NCI-H526 (cell line): Measurements from ENCODE around the gene CH25H.

Experiments used
- DNase-seq, 2 experiments: peaks; one replicate each; lab custom pipeline; 2025; lab: John Stamatoyannopoulos, UW

CH25H gene

DNA sequence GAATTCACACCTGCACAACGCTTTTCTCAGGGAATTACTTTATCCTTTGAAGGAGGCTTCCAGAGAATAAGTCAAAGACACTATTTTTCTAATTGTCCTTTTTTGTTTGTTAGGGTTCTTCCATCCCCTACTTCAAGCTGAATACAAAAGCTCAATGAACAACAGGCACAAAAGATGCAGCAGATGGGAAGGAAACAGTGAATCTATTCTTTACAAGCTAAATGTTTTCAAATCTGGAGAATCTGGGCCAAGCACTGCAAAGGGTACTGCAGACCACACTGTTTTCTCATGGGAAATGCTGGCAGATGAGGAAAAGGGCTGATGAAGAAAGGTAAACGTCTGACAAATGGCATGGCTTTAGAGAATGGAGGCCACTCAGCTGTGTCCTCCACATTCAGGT, 25.9 kb upstream of the CH25H start:
- no peak for DNase-seq

DNA sequence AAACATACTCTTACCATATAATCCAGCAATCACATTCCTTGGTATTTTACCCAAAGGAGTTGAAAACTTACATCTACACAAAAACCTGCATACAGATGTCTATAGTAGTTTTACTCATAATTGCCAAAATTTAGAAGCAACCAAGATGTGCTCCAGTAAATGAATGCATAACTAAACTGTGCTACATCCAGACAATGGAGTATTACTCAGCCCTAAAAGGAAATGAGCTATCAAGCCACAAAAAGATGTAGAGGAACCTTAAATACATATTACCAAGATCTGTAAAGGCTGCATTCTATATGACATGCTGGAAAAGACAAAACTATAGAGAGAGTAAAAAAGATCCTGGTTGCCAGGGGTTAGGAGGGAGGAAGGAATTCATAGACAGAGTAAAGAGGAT, 21.8 kb upstream of the CH25H start:
- DNase-seq, result no peak

DNA sequence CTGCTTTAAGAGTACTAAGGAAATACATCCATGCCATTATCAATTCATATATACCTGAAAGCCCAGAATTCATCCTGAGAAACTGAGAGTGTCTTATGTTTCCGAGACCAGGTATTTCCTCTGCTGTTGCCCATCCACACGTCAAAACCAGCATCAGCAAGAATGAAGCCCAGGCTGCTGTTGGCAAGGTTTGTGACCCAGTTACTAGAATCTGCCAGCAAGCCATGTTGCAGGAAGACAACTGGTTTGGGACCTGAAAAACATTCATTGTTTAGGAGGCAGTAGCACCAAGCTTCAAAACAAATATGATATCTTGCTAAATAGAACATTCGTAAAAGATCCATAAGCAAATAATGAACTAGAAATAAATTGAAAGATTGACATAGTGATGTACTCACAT, 21.0 kb upstream of the CH25H start:
- no peak for DNase-seq

DNA sequence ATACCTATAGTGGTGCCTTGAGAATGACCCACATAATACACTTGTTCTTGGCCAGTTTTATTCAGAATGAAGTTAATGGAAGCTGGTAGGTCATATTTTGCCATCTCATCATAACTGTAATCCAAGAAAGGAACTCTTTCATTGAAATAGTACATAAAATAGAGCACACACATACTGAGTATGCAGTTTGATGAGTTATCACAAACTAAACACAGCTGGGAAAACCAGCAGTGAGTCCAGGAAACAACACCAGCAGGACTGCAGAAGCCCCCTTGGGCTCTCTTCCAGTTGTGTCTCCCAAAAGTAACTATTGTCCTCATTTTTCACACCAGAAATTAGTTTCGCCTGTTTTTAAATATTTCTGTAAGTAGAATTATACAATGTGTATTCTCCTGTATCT, 19.8 kb upstream of the CH25H start:
- no peak for DNase-seq

DNA sequence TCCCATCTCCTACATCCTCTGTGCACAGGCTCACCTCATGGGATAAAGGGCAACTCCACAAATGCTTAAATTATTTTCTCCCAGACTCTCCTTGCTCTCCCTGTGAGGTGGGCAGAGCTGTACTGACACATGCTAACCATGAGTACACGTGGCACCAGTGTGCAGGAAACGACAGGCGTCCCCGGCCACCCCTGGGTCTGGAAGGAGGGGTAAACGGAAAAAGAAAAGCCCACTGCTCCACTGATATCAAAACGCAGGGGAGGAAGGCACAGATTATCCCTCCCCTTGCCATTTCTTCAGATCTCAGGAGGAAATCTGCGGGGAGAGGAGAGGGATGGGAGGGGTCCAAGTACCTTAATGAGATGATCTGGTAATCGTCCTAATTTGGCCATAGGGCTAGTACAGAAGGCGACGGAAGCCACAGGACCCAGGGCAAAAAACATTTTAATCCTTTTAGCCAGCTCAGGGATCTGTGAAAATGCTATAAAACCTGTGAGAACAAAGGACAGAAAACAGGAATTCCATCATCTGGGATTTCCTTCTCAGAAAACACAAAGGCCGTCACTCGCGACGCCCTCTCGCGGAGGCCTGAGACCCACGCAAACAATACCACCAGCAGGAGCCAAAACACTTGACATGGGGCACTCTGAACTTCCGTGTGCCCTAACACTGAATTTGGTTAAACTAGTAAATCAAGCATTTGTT, 17.8 kb upstream of the CH25H start:
- no peak for DNase-seq

DNA sequence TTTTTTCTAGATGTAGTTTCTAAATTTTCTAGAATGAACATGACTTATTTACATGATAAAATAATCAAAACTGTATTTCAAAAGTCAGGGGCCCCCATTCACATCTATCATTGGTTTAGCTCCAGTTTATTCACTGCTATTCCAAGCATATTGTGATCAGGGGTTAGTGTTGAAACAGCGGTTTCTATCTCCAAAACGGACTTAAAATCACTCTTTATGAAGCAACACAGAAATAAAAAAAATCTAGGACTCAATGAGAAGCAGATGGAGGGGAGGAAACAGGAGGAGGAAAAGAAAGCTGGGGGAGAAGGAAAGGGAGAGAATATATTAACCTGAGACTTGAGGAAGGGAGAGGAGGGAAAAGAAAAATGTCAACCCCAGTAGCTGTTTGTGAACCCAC, 14.8 kb upstream of the CH25H start:
- DNase-seq, result no peak

DNA sequence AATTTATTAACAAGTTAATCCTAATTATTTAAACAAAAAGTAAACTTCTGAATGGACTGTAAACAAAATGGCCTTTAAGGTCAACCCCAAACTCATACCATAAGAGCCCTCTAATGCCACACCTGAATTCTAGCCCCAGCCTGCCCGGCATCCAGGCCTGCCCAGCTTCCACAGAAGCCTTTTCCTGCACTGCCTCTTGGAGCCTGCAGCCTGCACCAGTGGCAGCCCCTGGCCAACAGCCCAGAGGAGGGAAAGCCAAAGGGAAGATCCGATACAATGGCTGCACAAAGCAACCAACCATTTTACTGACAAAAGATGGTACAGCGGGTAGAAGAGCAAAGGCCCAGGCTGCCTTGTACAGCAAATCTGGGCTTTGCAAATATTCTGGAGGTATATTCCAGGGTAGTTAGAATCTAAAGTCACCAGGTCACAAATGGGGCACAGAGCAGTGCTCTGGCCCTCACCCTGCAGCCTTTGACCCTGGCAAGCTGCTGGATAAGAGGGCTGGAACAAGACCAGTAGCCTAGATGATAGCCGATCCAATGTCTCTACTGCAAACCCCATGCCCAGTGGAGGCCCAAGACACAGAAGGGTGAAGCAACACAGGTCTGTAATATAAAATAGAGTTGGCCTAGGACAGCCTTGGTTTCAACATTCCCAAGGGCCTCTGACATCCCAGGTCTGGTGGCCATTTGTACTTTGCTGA, 12.5 kb upstream of the CH25H start:
- no peak for DNase-seq

DNA sequence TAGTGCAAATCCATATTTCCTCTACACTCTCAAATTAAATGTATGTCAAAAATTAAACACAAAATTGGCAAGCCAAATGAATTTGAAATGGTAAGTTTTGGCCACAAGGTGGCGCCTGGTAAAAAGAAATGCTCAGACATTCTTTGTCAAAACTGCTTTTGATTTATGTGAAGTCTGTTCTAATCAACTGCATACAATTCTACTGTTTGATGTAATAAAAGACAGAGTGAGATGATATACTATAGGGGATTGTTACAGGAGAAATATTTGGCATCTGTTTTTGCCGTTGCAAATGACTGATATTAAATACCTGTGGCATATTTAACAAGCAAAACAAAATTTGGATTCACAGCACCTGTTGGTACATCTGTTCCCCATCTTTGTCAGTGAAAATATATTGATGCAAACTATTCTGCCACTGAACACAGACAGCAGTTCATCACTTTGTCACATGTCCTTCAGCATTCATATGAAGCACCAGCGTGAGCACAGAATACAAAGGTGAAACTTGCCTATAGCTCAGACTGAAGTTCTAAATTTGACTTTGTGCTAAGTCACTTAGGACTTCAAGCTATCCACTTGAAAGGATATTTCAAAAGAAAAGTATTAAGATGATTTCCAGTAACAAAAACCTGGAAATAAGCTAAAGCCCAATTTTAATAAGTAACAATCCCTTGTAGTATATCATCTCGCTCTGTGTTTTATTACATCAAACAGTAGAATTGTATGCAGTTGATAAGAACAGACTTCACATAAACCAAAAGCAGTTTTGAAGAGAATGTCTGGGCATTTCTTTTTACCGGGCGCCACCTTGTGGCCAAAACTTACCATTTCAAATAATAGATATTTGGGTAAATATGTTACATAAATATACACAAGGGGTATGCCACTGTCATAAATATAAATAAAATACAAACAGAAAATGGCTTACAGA, 10.2 kb upstream of the CH25H start:
- DNase-seq, result peak in 1 of 2 experiments; percentile 61

DNA sequence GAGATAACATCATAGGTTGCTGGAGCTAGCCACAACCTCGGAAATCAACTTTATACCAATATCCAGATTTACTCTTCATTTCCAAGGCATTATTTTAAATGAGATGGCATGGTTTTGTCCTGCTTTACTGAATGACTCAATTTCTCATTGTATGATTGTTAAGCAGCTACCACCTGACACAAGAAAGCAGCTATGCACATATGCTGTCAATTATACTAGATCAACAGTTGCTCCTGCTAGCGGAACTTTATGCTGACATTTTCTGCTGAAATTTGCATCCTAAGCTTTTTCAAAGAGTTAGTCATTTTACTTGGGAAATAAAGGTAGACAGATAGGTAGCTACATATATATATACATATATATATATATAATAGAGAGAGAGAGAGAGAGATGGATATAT, 8.9 kb upstream of the CH25H start:
- DNase-seq, result peak in 1 of 2 experiments; percentile 23

DNA sequence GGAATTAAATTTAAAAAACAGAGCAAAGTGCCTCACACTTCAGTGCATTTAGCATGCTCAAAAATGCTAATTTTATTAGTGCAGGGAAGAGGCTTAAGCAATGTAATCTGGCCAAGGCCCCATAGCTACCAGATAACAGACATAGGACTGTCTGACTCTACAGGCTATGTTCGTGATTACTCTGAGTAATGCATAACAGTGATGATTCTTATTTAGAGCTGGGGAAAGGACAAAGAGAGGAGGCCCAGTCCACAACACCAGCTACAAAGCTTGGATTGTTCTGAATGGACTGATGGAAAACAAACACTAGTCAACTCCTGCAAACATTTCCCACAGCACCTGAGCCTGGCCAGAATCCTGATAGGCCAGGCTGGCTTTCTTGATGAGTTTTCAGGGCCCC, 8.4 kb upstream of the CH25H start:
- no peak for DNase-seq

DNA sequence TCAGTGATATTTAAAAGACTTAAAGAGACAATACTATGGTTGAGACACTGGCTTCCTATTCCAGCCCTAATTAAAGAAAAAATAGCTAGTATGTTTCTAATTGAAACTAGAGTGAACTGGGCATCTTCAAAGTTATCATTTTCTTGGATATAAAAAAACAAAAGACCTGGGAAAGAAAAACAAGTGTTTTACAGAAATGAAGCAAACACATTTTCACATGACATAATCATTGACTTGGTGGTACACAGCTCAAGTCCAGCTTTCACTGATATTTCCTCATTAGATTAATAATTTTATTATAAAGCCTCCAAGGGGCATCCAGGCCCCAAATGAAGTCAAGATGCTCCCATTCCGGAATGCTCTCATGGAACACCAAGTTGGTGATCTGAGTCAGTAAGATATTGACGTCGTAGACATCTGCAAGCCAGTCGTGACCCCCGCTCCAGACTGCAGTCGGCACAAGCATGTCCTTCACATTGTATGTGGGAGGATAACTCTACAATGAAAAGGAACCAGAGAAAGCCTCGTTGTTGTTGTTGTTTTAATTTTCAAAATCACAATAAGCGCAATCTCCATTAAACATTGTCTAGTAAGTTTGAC, 7.5 kb upstream of the CH25H start:
- no peak for DNase-seq

DNA sequence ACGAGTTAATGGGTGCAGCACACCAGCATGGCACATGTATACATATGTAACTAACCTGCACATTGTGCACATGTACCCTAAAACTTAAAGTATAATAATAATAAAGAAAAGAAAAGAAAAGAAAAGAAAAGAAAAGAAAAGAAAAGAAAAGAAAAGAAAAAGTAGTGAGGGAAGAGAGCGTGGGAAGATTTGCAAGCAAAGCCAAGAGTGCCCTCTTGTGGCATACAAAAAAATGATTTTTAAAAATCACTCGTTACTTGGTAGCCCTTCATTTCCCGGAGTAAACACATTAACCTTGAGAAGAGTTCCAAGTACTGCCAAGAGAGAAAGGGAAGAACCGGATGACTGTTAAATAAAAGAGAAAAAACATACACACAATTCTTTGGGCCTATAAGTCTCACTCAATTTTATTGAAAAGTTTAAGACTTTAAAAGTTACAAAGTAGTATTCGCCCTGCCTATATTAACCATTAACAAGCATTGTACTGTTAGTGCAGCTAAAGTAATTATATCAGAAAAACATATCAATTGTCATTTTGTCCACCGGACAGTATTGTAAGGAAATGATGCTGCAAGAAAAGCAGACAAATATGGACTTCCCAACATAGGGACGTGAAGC, 6.2 kb upstream of the CH25H start:
- peak in 1 of 2 experiments; percentile 29 for DNase-seq

DNA sequence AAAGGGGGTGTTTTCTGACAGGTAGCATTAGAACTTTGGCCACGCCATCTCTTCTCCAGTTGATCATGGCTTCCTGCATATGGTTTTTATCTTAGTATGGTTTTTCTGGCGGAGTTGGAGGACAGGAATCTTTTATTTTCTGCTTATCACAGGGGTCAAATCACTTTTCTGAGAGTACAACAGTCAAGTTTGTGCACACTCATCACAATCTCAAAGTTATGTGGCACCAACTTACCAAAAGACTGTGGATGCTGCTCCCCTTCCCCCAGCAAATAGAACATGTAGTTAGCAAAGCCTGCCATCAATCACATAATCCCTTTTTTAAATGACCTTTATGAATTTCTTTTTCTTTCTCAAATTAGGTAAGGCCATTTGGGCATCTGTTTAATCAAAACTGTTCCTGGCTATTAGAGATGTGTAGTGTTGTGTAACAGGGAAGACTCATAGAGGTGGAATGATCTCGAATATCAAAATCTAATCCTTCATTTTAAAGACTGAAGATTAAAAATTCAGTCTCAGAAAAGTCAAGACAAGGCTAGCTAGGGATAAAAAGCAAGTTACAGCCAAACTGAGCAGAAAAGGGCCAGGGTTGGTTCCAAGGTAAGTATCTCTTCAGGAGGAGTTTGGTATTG, 3.8 kb upstream of the CH25H start:
- DNase-seq, result no peak

DNA sequence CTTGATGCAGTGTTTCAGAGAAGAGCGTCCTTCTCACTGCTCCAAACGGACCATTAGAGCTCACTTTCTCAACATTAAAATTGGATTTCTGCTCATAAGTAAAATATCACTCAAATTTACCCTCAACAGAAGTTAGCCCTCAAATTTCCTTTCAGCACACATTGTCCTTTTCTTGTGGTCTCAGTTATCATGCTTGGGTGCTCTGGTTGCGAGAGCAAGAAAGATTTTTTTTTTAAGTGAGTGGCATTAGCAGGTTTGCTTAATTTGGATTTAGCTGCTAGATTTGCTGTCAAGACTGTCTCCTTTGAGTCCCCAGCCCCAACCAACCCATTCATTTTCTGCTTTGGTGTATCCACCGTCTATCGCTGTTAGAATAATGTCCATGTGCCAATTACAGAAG, 2.6 kb upstream of the CH25H start:
- no peak for DNase-seq

DNA sequence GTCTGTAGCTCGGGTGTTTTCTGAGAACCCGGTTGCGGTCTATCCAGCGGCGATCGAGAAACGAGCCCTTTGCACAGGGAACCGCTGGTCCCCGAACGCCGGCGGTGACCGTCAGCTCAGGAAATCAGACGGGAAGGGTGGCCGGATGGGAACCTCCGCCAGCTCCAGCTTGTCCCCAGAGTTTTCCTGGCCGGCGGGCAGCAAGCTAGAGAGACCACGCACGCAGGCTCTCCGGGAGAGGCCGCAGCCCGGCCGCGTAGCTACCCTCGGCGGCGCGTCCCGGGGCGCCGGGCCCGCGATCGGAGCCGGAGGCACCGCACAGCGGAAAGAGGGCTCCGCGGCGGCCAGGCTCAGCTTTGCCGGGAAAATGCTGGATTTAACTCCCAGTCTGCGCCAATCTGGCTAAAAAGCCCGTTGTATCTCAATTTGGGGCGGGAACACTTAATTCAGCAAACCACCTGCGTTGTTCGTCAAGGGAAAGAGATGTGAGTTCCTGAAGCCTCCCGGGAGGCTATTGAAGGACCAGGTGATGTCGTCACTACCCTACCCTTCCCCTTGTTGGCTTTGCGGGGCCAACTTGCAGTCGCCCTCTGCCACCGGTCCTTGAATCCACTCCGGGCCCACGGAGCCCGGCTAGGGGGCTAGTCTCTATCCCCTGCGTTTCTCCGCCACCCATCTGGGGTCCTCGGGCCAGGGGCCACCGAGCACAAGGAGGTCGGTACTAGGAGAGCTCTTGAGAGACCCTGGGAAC, 859 bp upstream of the CH25H start:
- peak in 1 of 2 experiments; percentile 46 for DNase-seq

DNA sequence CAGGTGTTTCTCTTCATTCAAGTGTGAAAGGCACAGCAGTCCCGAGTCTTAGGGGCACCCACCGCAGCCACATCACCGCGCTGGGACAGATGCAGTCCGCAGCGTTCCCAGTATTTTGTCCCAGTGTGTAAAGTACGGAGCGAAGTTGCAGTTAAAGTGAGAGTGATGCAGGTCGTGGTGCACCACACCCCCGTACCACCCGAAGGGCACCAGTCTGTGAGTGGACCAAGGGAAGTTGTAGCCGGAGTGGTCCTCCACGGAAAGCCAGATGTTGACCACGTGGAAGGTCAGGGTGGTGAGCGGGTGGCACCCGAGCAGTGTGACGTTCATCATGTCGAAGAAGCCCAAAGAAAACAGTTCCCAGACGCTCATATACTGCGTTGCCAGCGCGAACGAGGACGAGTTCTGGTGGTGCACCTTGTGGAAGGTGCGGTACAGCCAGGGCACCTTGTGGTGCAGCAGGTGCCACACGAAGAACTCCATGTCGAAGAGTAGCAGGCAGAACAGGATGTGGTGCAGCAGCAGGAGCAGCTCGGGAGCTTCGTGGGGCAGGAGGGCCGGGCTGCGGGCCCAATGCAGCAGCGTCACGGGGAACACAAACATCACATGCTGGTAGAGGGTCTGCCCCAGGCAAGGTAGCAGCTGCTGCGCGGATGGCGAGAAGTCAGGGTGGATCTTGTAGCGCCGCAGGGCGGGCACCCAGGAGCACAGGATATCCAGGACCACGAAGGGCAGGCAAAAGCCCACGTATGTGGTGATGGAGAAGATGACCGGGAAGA, 526 bp downstream of the CH25H start:
- DNase-seq, result peak in 1 of 2 experiments; percentile 51

DNA sequence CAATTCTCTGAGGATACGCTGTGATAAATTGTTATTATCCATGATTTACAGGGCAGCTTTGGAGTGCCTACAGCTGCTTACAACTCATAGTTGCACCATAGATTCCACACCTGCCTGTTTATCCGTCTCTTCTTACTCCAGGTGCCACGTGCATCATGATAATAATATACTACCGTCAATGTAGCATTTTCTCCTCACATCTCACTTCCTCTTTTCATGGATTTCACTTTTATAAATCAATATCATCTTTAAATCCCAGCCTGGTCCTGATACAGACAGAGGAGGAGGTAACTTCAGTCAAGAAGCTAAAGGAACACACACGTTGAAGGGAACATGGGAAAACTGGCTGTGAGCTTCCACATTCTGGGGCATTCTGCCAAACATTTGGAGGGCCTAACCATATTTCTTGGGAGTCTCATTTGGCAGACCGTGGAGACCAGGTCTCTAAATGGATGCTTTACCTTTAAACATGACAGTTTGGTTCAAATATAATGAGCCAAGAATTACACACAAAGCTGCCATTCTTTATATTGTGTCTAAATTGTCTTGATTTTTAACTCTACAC, 2.4 kb downstream of the CH25H start:
- no peak for DNase-seq

DNA sequence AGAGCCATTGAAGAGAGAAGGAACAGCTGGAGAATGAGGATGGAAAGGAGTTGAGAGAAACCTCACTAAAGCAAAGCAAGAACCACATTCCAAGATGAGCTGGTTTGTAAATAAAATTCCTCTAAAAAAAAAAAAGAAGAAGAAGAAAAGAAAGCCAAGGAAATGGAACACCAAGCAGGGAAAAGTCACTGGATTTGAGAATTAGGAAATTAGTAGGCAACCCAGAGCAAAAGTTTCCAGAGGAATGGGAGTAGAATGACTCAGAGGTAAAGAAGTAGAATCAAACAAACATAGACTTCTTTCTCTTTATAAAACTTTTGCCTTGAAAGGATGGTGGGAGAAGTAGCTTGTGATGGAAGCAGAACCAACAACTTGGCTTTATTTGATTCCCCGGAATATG, 3.9 kb downstream of the CH25H start:
- no peak for DNase-seq

DNA sequence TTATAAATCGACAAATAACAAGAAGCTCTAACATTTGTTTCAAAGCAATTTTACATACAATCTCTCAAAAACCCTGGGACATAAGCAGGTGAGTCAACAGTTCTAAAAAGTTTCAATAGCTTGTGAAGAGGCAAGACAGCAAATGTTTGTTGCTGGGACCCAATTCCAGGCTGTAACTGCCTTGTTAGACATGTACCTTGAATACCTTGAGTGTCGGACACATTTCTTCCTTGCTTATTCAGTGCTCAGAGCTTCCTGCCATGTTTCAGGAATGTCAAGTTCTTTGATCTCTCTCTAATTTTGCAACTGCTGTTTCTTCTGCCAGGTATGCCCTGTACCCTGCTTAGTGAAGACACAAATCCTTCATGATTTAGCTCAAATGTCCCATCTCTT, 5.1 kb downstream of the CH25H start:
- DNase-seq, result no peak
